Left cardiac atrium (tissue), 4 donors: ENCODE data around the gene DEDD. TPM values are rescaled to one million over a fixed set of nuclear protein-coding genes. Genes with fewer than 3 reads are reported as not detected.

Experiments
- ATAC-seq, 2 donors: fragments of 200-7000 bp; cut with Tn5 transposase; one replicate each; pipeline ENCODE4 v1.9.1; 2020; ENCODE audit warnings: mild to moderate bottlenecking in 2 of 2, moderate library complexity in 2 of 2
- DNase-seq: peaks from one replicate; pipeline ENCODE4 v3.0.0-alpha.2; 2020
- intact Hi-C, 2 donors: fragments of 100-400 bp; cut with DNase I; formaldehyde crosslinking; loops; one replicate each; pipeline versions ENCODE4 v1.14.1 to v1.15.1; 2022 to 2023
- total RNA-seq, 2 donors: library from RNA; stranded (reverse); fragmentation: NEBNext Ultra II Directional; extraction: Animal tissue kit (Norgen Biotek cat#: 25700); gene quantifications; one replicate each; pipeline ENCODE4 v1.2.1, GENCODE V29; 2021
- donor health status: DM: no; HTN: yes; CAD: no.
- donor health status: DM: no; HTN: yes; CAD: no; lungs with severe emphysema.
- donor health status: DM: yes; HTN: yes; CAD: no.
- donor health status: Dilated cardiomyopathy.

Gene DEDD
- total RNA-seq, 2 donors from 2014 or later, result 26.1 to 30.2 TPM

DNA sequence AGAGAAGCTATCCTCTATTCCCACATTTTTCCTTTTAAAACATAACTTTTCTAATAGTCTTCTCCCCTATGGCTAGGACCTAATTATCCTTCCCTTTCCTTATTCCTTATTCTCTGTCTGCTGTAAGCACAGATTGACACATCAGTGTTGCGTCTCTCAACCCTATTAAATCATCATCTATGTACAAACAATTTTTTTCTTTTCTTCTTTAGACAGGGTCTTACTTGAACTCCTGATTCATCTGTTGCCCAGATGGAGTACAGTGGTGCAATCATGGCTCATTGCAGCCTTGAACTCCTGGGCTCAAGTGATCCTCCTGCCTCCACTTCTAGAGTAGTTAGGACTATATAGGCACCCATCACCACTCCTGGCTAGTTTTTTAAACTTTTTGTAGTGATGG lies 26.0 kb downstream of the DEDD start:
- DNase-seq (no peak), ATAC-seq (no peak)
- intact Hi-C loops, result no loop called here

DNA sequence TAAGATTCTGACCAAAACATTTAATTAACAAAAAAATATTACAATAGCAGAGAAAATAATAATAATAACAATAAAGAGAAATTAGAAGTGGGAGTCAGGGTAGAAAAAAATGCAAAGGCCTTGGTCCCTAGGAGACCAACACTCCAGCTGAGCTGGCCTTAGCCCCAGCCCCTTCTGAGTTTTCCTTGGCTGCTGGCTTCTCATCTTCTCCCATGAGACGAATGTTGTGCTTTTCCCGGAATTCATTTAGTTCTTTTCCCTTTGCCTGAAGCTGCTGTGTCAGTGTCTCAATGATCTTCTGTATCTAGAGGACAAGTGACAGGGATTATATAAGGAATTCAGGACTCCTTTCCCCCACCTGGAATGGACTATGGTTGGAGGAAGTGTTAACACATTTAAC lies 31.9 kb downstream of the DEDD start:
- intact Hi-C loops, result no loop called here
- ATAC-seq (no peak), DNase-seq (no peak)

DNA sequence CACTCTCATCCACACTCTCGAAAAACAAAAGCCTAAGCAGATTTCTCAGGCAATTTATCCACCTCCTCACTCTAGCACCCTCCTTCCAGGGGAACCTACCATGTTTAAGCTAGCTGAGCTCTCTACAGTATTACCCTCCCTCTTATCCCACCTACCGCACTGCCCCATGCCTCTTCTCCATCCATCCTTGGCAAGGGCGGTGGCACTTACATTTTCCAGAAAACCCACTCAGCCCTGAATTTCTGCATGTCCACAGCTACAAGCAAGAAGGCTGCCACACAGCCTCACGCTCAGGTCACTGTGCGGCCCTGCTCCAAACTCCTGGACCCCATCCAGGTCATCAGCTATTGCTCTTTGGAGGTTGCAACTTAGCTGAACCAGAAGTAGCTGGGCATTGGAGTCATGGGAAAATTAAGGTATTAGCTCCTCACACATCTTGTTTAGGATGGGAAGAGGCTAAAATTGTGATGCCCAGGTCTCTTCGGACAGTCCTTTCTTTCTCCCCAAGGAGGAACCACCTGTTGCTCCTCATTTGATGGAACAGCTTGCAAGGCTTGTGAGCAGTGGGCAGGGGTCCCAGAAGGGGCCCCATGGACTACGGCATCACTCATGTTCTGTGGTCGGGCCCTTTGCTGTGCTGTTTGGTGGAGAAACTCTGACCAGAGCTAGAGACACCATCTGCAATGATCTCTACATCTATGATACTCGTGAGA lies 33.2 kb downstream of the DEDD start:
- DNase-seq (no peak), ATAC-seq (no peak)
- intact Hi-C loops, result loop anchor here (5.0 to 10.0 kb wide), 2 partner anchors 102 to 264 kb away; no protein-coding TSS in a partner anchor

DNA sequence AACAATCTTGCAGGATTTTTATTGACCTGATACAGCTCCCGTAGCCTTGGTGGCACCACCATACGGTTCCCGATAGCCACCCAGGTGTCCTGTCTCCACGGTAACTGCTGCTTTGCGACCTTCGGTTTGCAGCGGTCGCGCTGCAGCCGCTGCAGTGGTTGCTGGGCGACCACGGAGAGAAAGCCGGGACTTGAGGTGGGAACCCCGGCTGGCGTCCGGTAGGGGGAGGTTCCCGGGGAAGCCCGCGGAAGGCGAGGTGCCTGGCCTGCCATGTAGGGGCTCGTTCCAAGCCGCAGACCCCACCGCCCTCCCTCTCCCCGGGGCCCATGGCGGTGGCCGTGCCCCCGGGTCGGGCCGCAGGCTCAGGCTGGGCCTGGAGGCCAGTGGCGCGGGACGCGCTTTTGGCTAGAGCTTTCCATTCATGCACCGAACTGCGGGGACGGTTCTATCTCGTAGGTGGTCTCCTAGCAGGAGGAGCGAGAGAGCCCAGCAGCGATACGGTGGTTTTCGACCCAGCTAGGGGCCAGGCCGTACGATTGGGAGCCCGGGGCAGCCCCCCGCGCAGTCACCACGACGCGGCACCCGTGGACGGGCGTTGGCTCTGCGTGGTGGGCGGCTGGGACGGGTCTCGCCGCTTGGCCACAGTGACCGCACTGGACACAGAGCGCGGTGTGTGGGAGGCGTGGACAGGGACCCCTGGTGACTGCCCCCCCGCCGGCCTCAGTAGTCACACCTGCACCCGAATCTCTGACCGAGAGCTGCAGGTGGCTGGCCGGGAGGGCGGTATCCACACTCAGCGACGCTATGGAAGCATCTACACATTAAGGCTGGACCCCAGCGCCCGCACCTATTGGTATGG lies 34.0 kb downstream of the DEDD start, which contains the start of gene KLHDC9:
KLHDC9 (plus strand) TSS at position 152 of the 859 bp plus-strand sequence; CDS start at position 327, 175 bp downstream.
- intact Hi-C loops, result loop anchor here (5.0 to 10.0 kb wide), 2 partner anchors 101 to 264 kb away; no protein-coding TSS in a partner anchor
- ATAC-seq (peak; percentile 66 to 84), DNase-seq (peak; percentile 82)

DNA sequence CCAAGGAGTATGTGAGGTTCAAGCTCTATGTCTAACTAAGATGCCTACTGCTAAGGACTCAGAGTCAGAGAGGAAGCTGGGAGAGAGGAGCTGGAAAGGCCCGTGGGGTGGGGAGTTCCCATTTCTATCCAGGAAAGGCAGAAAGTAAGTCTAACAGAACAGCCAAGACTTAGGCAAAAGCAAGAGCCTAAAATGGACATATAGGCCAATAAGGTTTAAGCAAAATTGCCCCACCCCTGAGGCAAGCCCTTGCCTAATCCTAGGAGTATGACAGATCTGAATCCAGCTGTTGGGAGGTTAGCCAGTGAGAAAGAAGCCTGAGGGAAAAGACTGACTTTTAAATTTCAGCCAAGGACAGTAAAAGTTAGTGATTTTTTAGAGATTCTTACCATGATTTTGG lies 35.9 kb downstream of the DEDD start:
- ATAC-seq, result peak; percentile 21 to 64

DNA sequence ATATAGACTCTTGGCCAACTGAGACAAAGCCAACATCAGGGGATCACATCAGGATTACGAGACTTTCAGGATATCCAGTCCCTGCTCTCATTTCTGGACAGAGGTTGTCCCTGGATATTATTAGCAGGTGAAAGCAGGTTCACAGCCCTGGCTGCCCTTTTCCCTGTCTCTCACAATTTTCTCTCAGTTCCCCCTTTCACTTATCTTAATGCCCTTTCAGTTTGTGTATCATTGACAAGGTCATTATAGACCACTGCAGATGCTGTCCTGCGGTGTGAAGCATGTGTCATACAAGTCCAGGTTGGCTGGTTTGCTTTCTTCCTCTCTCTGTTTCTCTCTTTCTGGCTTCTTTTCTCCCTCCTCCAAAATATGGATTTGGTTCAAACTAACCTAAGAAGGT lies 36.5 kb downstream of the DEDD start:
- DNase-seq (no peak), ATAC-seq (no peak)
- intact Hi-C loops, result loop anchor here (2.0 to 10.0 kb wide), 3 partner anchors 99 to 261 kb away; no protein-coding TSS in a partner anchor

More for the DNA sequence above, 35.9 kb downstream of the DEDD start:
- peak; percentile 55 for DNase-seq
- intact Hi-C loops, result loop anchor here (2.0 to 10.0 kb wide), 3 partner anchors 99 to 262 kb away; no protein-coding TSS in a partner anchor

DNA sequence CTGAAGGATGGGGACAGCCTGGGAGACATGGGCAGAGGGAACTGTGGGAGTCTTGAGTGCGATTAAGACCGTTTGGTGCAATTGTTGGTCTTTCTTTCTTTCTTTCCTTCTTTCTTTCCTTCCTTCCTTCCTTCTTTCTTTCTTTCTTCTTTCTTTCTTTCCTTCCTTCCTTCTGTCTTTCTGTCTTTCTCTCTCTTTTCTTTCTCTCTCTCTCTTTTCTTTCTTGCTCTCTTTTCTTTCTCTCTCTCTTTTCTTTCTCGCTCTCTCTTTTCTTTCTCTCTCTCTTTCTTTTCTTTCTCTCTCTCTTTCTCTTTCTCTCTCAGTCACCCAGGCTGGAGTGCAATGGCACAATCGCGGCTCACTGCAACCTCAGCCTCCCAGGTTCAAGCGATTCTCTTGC lies 37.2 kb downstream of the DEDD start:
- DNase-seq (no peak), ATAC-seq (no peak)
- intact Hi-C loops, result loop anchor here (5.0 to 10.0 kb wide), 2 partner anchors 98 to 260 kb away; no protein-coding TSS in a partner anchor

DNA sequence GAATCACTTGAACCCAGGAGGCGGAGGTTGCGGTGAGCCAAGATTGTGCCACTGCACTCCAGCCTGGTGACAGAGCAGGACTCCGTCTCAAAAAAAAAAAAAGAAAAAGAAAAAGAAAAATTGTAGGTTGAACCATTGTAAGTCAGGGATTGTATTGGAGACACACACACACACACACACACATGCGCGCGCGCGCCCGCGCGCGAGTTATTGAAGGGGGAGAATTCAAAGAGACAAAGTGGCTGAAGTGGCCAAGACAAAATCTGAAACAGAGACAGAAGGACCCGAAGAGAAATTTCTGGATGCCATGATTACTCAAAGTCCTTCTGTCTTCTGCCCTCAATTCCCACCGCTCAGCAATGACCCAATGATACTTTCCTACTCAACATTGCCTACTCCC lies 38.0 kb downstream of the DEDD start:
- intact Hi-C loops, result loop anchor here (10.0 kb wide), 1 partner anchor 260 kb away; no protein-coding TSS in a partner anchor
- ATAC-seq (no peak), DNase-seq (no peak)

DNA sequence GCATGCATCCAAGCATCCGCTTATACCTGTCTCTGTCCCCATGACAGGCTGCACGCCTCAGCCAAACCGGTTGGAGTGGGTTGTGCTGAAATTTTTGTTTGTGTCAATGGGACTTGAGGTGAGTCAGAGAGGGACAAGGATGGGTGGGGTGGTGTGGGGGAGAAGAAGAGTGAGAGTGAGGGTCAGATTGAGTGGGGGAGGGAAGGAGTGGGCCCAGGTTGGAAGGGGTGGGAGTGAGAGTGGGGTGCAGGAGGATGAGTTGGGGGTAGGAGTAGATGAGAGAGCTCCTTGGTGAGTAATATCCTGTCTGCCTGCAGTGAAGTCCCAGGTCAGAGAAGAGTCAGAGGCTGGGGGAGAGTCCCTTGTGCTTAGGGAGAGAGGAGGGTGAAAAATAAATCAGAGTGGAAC lies 39.8 kb downstream of the DEDD start:
- intact Hi-C loops, result loop anchor here (10.0 kb wide), 1 partner anchor 258 kb away; no protein-coding TSS in a partner anchor
- ATAC-seq (no peak), DNase-seq (no peak)

DNA sequence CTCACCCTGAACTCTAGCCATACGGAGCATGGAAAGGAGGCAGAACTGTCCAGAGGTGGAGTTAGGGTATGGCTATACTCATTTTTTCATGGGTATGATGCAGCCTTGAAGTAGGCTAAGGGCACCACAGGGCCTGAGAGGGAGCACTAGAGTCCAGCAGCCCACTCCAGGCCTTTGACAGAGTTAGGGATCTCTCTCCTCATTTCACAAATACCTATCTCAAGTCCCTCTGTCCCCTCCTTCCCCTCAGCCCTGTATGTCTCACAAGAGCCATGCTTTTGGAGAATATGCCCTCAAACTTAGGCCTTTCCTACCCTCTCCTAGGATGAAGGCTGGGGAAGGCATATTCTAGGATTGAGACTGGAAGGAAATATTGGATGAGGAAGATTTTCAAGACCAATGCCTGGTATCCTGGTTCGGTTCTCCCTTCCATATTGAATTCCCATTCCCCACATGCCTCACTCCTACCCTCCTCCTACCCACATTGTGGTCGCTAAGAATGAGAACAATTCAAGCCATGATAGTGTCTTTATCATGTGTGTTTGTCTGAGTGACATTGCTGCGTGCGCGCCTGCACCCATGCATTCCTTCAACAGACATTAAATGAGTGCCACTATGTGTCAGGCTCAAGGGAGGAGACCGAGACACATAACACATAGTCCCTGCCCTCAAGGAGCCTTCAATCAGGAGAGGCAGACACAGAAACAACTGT lies 40.5 kb downstream of the DEDD start:
- DNase-seq (no peak), ATAC-seq (no peak)
- intact Hi-C loops, result loop anchor here (10.0 kb wide), 1 partner anchor 257 kb away; no protein-coding TSS in a partner anchor

DNA sequence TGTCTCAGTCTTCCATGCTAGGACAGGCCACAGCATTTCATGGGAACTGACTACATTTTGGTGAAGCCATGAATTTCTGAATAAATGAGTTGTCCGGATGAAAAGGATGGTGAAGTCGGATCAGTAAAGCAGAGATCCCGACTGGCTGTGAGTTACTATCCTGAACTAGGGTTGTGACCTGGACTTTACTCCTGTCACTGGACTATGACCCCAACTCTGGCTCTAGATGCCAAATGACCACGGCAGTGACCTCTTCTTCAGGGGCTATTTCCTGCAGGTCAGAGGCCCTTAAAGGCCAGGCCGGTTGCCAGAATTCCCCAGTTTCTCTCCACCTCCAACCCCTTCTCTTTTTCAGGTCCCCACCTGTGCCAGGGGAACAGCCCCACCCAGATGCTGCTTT lies 41.4 kb downstream of the DEDD start:
- no peak for DNase-seq
- ATAC-seq, result no peak
- intact Hi-C loops, result loop anchor here (10.0 kb wide), 1 partner anchor 256 kb away; no protein-coding TSS in a partner anchor

DNA sequence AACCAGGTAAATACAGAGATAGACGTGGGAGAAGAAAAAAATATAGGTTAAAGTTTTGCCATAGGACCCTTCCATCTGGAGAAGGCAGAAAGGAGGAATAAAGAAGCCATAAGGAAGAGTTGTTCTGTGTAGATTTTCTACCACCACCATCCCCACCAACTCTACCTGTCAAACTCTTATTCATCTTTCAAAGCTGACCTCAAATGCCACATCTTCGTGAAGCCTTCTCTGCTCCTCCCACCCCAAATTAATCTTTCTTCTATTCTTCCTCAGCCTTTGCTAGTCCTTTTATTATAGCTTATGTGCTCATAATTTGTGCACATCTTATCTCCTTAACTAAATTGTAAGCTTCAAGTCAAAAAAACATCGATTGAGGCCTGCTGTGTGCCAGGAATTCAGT lies 41.9 kb downstream of the DEDD start:
- intact Hi-C loops, result loop anchor here (10.0 kb wide), 1 partner anchor 256 kb away; no protein-coding TSS in a partner anchor
- ATAC-seq (no peak), DNase-seq (no peak)

DNA sequence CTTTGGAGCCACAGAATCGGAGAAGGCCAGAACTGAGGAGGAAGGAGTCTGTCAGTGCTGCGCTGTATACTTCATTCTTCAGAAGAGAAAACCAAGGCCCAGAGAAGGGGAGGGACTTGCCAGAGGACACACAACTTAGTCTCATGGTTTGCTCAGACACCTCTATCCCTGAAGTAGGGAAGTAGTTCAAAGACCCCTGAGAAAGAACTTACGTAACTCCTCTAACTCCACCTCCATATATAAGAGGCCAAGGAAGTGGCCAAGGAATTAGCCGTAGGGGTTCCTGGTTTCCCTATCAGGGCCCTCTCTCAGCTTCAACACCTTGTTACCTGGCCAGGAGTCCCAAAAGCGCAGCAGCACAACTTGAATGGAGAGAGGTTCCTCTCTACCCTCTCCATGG lies 42.5 kb downstream of the DEDD start:
- ATAC-seq (no peak), DNase-seq (no peak)
- intact Hi-C loops, result loop anchor here (10.0 kb wide), 1 partner anchor 255 kb away; no protein-coding TSS in a partner anchor

DNA sequence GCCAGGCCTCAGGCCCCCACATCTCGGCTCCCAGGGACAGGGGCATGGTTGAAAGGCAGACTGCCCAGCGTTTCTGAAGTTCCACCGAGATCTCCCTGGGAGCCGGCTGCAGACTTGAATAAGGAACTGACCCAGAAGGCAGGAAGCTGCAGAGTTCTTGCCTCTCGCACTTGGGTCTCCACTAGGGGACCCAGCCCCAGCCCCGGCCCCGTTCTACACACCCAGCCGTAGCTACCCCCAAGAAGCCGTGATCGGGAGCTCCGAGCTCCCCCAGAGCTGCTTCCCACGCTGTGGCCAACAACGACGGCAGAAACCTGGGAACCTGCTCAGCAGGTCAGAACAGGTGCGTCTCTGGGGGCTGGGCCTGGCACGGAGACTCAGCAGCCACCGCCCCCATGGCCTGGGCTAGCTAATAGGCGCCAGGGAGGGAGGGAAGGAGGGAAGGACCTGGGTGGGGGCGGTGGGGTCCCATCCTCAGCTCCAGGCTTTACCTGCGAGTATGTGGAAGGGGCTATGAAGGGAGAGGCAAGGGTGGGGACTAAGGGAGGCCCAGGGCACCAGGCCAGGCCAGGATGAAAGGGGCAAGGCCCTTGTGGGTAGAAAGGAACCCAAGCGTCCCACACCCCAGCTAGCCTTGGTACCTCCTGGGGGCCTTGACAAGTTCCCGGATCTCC lies 43.1 kb downstream of the DEDD start, which contains the start of gene NECTIN4:
NECTIN4 (minus strand) TSS at position 308 of the 674 bp plus-strand sequence; CDS start at position 46, 262 bp downstream.
- no peak for ATAC-seq
- no peak for DNase-seq
- intact Hi-C loops, result no loop called here

DNA sequence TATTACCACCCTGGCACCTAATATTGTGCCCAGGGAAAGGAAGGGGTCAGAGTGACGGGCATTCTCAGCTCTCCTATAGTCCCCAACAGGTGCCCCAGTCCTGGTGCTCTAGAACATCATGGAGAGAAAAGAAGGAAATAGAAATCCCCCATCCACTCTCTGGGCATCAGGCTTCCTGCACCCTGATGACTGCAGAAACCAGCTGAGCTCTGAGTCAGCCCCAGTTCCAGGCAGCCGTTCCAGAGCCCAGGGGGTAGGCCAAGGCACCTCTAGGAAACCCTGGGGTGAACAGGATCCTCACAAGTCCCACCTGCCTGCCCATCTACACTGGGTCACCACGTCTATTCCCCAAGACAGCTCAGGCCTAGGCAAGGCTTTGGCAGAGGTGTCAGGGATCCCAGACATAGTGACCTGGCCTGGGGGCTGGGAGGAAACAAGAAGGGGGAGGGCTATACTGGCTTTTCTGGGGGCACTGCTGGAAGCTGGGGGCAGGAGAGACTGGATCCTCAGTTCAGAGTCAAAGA lies 43.8 kb downstream of the DEDD start:
- ATAC-seq (no peak), DNase-seq (no peak)
- intact Hi-C loops, result no loop called here

DNA sequence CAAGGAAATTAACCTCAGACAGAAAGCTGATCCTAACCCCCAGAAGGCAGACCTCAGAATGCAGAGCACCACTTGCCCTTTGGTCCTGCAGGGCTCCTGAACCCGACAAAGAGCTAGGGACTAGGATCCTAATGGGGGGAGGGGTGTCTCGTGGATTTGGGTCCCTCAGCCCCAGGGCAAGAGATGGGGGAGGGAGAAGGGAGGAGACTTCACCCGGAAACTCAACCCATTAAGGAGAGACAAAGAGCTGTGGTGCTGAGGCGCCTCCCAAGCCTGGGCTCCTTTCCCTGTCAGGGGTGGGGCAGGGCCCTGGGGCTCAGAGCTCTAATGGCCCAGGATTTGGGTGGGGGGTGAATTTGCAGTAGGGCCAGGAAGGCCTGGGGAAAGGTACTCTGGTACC lies 46.0 kb downstream of the DEDD start:
- ATAC-seq, result no peak
- intact Hi-C loops, result no loop called here
- no peak for DNase-seq

DNA sequence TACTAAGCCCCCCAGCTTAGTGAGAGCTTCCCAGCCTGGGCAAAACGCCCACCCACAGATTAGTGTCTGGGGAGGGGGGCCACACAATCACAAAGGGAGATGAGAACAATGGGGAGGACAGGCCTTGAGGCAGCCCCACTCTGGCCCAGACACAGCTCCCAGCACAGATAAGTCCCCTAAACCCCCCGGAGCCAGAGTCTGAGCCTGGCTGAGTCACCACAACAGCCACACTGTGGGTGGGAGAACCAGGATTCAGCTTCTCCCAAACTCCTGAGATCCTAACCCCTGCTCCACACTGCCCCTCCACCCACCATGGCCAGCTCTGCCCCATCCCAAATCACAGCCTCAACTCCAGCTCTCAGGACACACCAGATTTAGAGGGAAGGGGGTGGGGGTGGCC lies 47.3 kb downstream of the DEDD start:
- intact Hi-C loops, result no loop called here
- no peak for ATAC-seq
- DNase-seq, result no peak

DNA sequence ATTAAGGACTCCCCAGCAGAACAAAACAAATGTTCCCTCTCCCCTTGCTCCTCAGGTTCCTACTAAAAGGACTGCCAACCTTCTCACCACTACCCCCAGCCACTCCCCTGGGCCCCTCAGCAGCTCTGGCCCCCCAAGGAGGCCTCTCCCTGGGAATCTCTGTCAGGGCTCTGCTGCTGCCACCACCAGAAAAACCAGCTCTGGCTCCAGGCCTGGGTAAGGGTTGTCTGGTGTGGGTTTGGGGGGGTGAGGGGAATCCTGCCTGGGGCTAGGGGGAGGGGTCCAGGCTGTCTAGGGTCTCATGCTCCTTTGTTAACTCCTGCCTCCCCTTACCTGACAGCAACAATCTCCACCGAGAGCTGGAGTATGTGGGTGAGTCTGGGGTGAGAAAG lies 47.9 kb downstream of the DEDD start:
- ATAC-seq (no peak), DNase-seq (no peak)
- intact Hi-C loops, result no loop called here
